Measurements from ENCODE around the gene ADRA1B.
"Not testable (repeated sequence)": the region's sequence is repeated elsewhere in the genome, so short reads cannot be mapped to it uniquely, and the experiment has no call there.

Gene ADRA1B

DNA sequence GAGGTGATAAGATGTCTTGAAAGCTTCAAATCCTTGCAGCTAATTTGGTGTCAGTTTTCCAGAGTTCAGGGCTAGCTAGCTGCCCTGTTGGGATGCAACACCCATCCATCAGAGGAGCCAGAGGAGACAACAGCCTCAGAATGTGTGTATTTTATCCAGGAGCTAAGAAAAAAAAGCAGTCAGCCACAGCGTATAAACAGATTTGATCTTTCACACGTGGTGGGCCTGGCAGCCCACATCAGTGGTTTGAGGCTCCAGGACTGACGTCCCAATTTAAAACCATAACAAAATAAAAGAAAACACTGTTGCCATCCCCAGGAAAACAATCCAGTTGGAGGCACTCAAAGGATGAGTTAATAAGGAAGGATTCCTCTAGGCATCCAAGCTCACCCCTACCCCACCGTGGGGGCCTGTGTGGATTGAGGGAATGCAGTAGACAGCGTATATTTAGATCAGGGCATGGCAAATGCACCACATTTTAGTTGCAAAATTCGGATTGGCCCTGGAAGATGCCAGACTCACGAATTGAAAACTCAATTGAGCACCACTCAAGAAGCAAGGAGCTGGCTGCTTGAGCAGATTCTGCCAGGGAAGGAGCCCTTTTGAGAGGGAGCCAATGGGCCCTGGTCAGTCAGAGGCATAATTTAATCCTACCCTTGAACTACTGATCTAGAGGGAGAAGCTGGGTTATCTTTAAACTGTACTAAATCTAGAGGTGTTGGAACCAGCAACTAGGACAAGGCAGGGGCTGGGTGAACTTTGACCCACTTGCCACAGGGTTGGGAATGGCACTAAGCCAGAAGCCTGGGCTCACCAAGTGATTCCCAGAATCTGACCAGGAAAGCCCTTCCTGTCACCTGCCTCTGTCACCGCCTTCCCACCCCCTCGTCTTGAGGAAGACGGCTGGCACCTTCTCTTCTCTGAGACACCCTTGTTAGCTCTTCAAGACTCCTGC, 17.5 kb downstream of the ADRA1B start:
- DNase-seq: no peak

DNA sequence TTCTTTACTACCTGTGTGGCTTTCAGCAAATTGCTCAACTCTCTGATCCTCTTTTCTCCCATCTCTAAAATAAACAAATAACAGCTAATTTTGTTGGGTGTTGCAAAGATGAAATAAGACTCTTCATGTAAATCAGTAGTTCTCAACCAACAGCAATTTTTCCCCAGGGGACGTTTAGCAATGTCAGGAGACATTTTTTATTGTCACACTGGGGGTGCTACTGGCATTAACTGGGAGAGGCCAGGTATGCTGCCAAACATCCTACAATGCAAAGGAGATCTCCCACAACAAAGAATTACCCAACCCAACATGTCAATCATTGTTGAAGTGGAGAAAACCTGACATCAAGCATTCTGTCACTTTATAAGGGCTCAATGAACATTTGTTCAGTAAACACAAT, 19.7 kb downstream of the ADRA1B start:
- DNase-seq: no peak

GRCh38 chr5:159936686-159937329, 20.5 kb downstream of the ADRA1B start:
- no peak for DNase-seq

DNA sequence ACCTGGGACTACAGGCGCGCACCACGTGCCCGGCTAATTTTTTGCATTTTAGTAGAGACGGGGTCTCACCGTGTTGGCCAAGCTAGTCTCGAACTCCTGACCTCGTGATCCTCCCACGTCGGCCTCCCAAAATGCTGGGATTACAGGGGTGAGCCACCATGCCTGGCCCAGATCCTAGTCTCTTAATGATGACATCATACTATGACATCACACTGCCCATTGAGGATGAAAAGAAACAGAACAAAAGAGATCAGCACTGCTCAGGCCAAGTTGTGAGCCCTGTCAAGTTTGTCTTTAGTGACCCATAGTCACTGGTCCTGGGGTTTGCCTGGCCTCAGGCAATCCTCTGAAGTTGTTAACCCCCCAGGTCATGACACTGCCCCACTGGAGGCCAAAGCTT, 21.3 kb downstream of the ADRA1B start:
- no peak for DNase-seq

- no peak for DNase-seq
Observed at GRCh38 chr5:159943326-159943725, 27.0 kb downstream of the ADRA1B start.

- DNase-seq: no peak
Observed at GRCh38 chr5:159944056-159944600, 27.8 kb downstream of the ADRA1B start.

DNA sequence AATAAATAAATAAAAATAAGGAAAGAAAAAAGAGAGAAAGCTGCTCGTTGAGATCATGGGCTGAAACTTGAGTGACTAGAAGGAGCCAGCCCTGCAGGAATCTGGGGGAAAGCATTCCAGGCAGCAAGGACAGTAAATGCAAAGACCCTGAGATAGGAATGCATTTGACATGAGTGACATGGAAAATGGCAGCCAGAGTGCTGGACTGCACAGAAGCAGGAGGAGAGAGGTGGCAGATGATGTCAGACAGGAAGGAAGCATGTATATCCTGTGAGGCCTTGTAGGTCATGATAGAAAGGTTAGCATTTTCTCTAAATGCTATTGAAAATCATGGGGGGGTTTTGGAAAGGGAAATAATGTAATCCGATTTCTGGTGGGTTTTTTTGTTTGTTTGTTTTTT, 29.1 kb downstream of the ADRA1B start:
- DNase-seq: no peak

- DNase-seq: no peak
Observed at GRCh38 chr5:159947708-159948358, 31.6 kb downstream of the ADRA1B start.

DNA sequence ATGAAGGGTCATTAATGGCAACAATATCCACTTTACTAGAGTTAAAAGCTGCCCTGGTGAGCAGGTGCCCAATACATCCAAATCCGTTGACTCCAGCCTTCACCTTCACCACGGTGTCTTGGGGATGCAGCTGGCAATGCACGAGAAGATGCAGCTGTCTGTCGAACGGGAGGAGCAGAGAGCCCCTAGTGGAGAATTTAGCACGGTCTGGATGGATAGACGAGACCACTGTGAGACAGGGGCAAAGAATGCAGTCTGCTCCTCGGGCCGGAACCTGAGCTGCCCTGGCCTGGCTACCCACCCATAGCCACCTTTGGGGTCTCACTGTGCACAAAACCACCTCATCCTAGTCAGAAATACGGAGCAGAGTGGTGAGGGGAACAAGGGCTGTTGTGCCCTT, 35.1 kb downstream of the ADRA1B start:
- DNase-seq: no peak

DNA sequence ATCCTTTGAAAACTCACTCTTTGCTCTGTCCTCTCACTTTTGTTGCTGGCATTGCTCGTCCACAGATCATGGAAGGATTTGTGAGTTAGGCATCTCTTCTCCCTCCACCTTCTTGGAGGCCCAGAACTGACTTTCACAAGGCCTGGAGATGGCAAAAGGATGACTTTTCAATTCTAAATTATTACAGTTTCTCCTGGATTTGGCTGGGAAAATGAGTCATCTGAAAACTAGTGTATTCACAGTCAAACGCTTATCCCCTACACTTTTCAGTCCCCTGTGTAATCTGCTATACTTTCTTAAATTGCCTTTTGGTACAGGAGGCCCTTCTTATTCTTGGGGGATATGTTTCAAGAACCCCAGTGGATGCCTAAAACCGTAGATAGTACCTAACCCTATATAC, 35.6 kb downstream of the ADRA1B start:
- DNase-seq: no peak

DNA sequence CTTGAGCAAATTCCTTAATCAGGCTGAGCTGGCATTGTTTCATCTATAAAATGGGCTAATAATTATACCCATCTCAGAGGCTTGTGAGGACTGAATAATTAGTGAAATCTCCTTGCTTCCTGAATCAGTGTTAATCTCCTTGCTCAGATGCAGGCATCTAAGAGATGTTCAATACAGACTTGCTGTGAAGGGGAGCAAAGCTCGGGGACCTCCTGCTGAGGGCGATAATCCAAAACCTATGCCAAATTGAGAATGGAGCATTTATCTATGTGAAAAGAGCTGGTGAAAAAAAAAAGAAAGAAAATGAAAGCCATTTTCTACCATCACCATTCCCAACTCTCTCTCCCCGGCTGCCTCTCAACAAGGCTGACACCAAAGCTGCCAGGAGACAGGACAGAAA, 37.3 kb downstream of the ADRA1B start:
- DNase-seq: no peak

DNA sequence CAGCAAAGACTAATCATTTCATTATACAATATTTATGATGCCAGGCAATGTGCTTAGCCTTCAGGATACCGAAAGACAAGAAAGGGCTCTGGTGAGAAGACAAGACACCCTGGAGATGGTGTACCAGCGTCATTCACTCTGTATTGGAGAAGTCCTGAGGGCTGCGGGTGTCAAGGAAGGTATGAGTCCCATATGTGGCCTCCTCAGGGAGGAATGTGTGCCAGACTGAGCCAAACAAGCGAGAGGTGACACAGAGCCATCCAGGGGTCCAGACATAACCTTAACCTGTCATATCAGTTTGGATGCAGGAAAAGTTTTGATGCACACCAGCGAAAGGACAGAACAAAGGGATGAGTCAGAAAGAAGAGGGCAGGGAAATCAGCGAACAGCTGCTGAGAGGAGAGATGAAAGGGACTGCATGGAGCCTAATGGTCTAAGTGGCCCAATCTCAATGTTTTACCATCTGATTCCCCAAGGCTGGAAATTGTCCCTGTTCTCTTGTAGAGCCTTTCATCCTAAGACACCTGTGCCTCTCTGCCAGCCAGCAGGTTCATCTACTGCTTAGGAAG, 38.9 kb downstream of the ADRA1B start:
- DNase-seq: no peak

DNA sequence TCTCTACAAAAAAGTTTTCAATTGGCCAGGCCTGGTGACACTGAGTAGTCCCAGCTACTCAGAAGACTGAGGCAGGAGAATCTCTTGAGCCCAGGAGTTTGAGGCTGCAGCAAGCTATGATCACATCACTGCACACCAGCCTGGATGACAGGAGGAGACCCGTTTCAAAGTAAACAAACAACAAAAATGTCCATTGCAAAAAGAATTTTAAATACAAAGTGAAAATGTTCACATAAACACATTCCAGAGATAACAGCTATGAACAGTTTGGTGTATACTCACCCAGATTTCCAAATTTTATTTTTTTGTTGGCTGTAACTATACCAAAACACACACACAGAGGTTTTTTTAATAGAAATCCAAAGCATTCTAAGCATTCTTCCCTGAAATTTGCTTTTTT, 39.8 kb downstream of the ADRA1B start:
- DNase-seq: no peak

DNA sequence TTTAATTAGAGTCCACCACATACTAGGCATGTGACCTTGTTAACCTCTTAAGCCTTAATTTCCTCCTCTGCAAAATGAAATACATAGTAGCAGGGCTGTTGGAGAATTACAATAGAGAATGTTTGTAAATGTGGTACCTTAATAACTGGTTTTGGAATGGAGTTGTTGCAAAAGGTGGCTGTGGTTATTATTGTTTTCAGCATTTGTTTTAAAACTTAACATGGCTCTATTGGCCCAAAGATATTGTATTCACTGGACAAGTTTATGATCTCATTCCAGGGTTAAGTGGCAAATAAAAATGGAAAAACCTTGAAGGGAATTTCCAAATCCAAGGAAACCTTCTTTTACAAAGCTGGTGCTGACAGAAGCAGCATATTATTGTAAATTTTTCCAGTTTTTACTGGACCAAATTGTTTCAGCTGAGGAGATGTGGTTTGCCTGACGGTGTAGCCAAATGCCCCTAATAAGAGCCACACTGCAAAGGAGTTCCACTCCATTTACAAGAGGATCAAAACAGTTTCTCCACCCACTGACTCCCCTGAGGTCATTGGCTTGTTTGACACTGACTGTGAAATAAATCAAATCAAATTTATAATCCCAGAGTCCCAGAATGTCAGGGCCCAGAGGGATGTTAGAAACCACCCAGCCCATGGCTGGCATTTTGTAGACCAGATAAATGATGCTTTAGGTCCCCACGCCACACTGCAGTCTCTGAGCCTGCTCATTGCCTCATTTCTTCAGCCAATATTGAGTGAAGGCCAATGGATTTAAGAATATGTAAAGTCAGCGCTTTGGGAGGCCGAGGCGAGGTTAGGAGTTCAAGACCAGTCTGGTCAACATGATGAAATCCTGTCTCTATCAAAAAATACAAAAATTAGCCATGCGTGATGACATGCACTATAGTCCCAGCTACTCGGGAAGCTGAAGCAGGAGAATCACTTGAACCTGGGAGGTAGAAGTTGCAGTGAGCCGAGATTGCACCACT, 45.2 kb downstream of the ADRA1B start:
- DNase-seq: no peak

GRCh38 chr5:159962214-159962613, 45.9 kb downstream of the ADRA1B start:
- DNase-seq: no peak

DNA sequence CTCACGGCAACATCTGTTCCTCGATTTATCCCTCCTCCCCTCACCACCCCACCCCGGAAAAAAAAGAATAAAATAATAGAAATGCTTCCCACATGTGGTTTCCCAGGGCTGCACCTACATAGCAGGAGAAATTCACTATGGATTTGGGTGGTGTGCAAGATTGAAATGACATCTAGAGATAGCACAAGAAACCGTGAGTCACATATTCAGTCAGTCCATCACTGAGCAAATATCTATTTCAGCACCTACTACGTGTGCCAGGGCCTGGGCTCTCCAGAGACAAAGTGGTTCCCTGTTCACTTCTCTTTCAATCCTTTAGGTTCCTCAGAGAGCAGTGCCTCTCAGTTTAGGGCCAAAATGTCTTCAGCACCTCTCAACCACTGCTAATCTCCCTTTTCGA, 47.7 kb downstream of the ADRA1B start:
- DNase-seq: no peak

GRCh38 chr5:159965031-159965837, 49.0 kb downstream of the ADRA1B start:
- DNase-seq: peak; percentile 9

DNA sequence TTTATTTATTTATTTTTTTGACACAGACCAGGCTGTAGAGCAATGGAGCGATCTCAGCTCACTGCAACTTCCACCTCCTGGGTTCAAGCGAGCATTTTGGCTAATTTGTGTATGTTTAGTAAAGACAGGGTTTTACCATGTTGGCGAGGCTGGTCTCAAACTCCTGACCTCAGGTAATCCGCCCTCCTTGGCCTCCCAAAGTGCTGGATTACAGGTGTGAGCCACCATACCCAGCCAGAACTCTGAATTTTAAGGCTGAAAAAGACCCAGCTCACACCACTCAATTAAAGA, 49.5 kb downstream of the ADRA1B start:
- not testable (repeated sequence) for DNase-seq

GRCh38 chr5:159969966-159970365, 53.7 kb downstream of the ADRA1B start:
- DNase-seq: no peak

GRCh38 chr5:159971038-159971437, 54.8 kb downstream of the ADRA1B start:
- no peak for DNase-seq

DNA sequence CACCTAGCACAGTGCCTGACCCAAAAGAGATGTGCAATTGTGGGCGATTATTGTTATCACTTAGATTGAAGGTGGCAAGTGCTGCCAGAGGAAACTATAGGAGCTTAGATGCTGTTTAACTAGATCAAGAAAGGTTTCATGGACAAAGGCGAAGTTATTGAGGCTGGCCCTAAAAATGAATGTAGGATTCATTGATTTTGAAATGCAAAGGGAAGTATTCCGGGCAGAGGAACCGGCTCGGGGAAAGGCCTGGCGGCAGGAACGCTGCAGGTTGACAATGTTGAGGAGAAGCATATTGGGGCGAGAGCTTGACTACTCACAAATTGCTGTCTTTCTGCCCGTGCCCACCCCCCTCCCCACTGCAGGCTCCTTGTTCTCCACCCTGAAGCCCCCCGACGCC, 55.2 kb downstream of the ADRA1B start:
- no peak for DNase-seq

Data from CD4-positive, alpha-beta T cell treated with Interferon gamma for 1 hour (primary cell).